D721Med (cell line): ENCODE data around the gene BICC1.

Experiments used
- DNase-seq: peaks from one replicate; pipeline ENCODE4 v3.0.0; 2011; ENCODE audit warnings: low spot score; ENCODE audit not compliant: insufficient read length
- FAIRE-seq: peaks from 2 replicates; lab custom pipeline; 2011; peaks lifted over from hg19 to GRCh38; lab: Jason Lieb, UNC
- CTCF ChIP-seq: IDR thresholded peaks from 2 replicates; pipeline ENCODE4 v1.5.1; 2012; ENCODE audit warnings: mild to moderate bottlenecking, control low read depth; ENCODE audit not compliant: insufficient read depth; ENCODE audit errors: missing control alignments

The BICC1 gene

GRCh38 chr10:58529077-58529728 is 16.5 kb downstream of the BICC1 start:
- DNase-seq, result no peak
- FAIRE-seq, result no peak
- TF ChIP-seq CTCF, result no peak

- peak; percentile 25 for FAIRE-seq
- DNase-seq, result no peak
- TF ChIP-seq CTCF, result peak; percentile 68
These were observed 18.5 kb downstream of the BICC1 start for GRCh38 chr10:58531084-58531695.

GRCh38 chr10:58535311-58535710 is 22.6 kb downstream of the BICC1 start:
- TF ChIP-seq CTCF, result no peak
- FAIRE-seq (no peak), DNase-seq (no peak)

- TF ChIP-seq CTCF, result no peak
- DNase-seq, result no peak
- no peak for FAIRE-seq
These were observed 30.5 kb downstream of the BICC1 start for GRCh38 chr10:58543141-58543540.

- TF ChIP-seq CTCF, result no peak
- DNase-seq (no peak), FAIRE-seq (no peak)
These were observed 31.5 kb downstream of the BICC1 start for GRCh38 chr10:58544135-58544534.

- TF ChIP-seq CTCF, result no peak
- DNase-seq (no peak), FAIRE-seq (no peak)
These were observed 32.8 kb downstream of the BICC1 start for GRCh38 chr10:58545427-58545826.

GRCh38 chr10:58546137-58546536 is 33.5 kb downstream of the BICC1 start:
- TF ChIP-seq CTCF, result no peak
- DNase-seq (no peak), FAIRE-seq (no peak)
